B cell (primary cell): ENCODE measurements around the gene PRRC2A. TPM values are rescaled to one million over a fixed set of nuclear protein-coding genes. Genes with fewer than 3 reads are reported as not detected.

Experiments used
- ATAC-seq: fragments of 200-7000 bp; cut with Tn5 transposase; one replicate; pipeline ENCODE4 v1.10.0; 2021; ENCODE audit warnings: low read depth, mild to moderate bottlenecking, moderate number of reproducible peaks, moderate library complexity
- CTCF ChIA-PET: fragments of 350-600 bp; sonication (Branson Sonifier 250); formaldehyde crosslinking; loops from one replicate; lab custom pipeline; 2021; ENCODE audit warnings: antibody characterized with exemption, inconsistent platforms; lab: Charles Lee
- POLR2A ChIA-PET: fragments of 350-600 bp; sonication (Branson Sonifier 250); formaldehyde crosslinking; loops from one replicate; lab custom pipeline; 2021; ENCODE audit warnings: antibody characterized with exemption; lab: Charles Lee
- DNase-seq: peaks from one replicate; pipeline ENCODE4 v3.0.0; 2013
- H2AFZ ChIP-seq: 2 replicates; pipeline ENCODE4 v1.6.1; 2012; ENCODE audit warnings: mild to moderate bottlenecking, low read depth, low read length; ENCODE audit not compliant: insufficient read depth, poor library complexity, severe bottlenecking
- H3K27ac ChIP-seq, 2 donors: 1 replicate in 1 of 2; 2 replicates in 1 of 2; pipeline ENCODE4 v1.5.1; 2012 to 2013; ENCODE audit warnings: low read length in 2 of 2, mild to moderate bottlenecking in 2 of 2, moderate library complexity in 1 of 2
- H3K27me3 ChIP-seq, 4 experiments: fragments of 200-600 bp in 1 of 4; sonication (generic) in 1 of 4; replicated peaks in 1 of 4; 1 replicate in 2 of 4; 2 replicates in 2 of 4; pipeline versions ENCODE4 v1.6.1 to v1.7.0; 2013 to 2016; ENCODE audit warnings: low read length in 3 of 4, mild to moderate bottlenecking in 2 of 4, mixed read lengths in 1 of 4, moderate library complexity in 1 of 4; ENCODE audit not compliant: insufficient read depth in 4 of 4, control insufficient read depth in 3 of 4; ENCODE audit errors: control extremely low read depth in 1 of 4
- H3K36me3 ChIP-seq, 2 experiments: replicated peaks in 1 of 2; 1 replicate in 1 of 2; 2 replicates in 1 of 2; pipeline versions ENCODE4 v1.6.1 to v1.7.1; 2013; ENCODE audit warnings: low read length in 1 of 2; ENCODE audit not compliant: insufficient read depth in 2 of 2, control insufficient read depth in 1 of 2; ENCODE audit errors: control extremely low read depth in 1 of 2, extremely low read depth in 1 of 2
- H3K4me1 ChIP-seq, 2 donors: fragments of 200-600 bp in 1 of 2; sonication (generic) in 1 of 2; 1 replicate in 1 of 2; 2 replicates in 1 of 2; pipeline versions ENCODE4 v1.5.1 to v1.6.1; 2013 to 2017; ENCODE audit warnings: low read length in 2 of 2; ENCODE audit not compliant: control insufficient read depth in 2 of 2, insufficient read depth in 2 of 2
- H3K4me2 ChIP-seq: replicated peaks from 2 replicates; pipeline ENCODE3; 2012; ENCODE audit warnings: mild to moderate bottlenecking, low read depth, low read length; ENCODE audit not compliant: poor library complexity, severe bottlenecking
- H3K4me3 ChIP-seq, 5 experiments: fragments of 200-600 bp in 1 of 5; sonication (generic) in 1 of 5; 1 replicate in 3 of 5; 2 replicates in 2 of 5; pipeline versions ENCODE4 v1.5.1 to v1.7.0; 2011 to 2016; ENCODE audit warnings: low read length in 4 of 5, mild to moderate bottlenecking in 4 of 5, low read depth in 2 of 5, control low read depth in 1 of 5, moderate library complexity in 1 of 5; ENCODE audit not compliant: insufficient read depth in 1 of 5; ENCODE audit errors: control extremely low read depth in 1 of 5, extremely low read depth in 1 of 5
- H3K79me2 ChIP-seq: fragments of 200-600 bp; sonication (generic); one replicate; pipeline ENCODE4 v1.6.0; 2016; ENCODE audit warnings: low read length; ENCODE audit not compliant: control insufficient read depth, insufficient read depth
- H3K9ac ChIP-seq: fragments of 200-600 bp; sonication (generic); 2 replicates; pipeline ENCODE4 v1.6.1; 2017; ENCODE audit warnings: mild to moderate bottlenecking, low read length, moderate library complexity
- H3K9me3 ChIP-seq, 3 donors: one replicate each; pipeline versions ENCODE4 v1.6.1 to v1.7.1; 2013; ENCODE audit warnings: low read length in 2 of 3; ENCODE audit not compliant: control insufficient read depth in 2 of 3, insufficient read depth in 1 of 3; ENCODE audit errors: control extremely low read depth in 1 of 3
- H4K20me1 ChIP-seq: 2 replicates; pipeline ENCODE4 v1.6.0; 2012; ENCODE audit warnings: mild to moderate bottlenecking, low read length; ENCODE audit not compliant: insufficient read depth, control insufficient read depth, poor library complexity, severe bottlenecking
- H3K27ac Mint-ChIP-seq: one replicate; pipeline ENCODE4 v1.8.0; 2021; ENCODE audit warnings: mixed read lengths
- H3K27me3 Mint-ChIP-seq: one replicate; pipeline ENCODE4 v1.8.0; 2021; ENCODE audit warnings: mixed read lengths
- H3K4me1 Mint-ChIP-seq: one replicate; pipeline ENCODE4 v1.8.0; 2021; ENCODE audit warnings: mixed read lengths
- H3K4me3 Mint-ChIP-seq: one replicate; pipeline ENCODE4 v1.8.0; 2021; ENCODE audit warnings: mixed read lengths
- H3K9me3 Mint-ChIP-seq: one replicate; pipeline ENCODE4 v1.8.0; 2022; ENCODE audit warnings: mixed read lengths; ENCODE audit not compliant: insufficient read depth
- EZH2 ChIP-seq: IDR thresholded peaks from 2 replicates; pipeline ENCODE4 v1.6.1; 2012; ENCODE audit warnings: borderline replicate concordance, low read depth, mild to moderate bottlenecking, moderate library complexity, low read length; ENCODE audit not compliant: insufficient read depth, poor library complexity, severe bottlenecking
- WGBS: methylation state at CpG from one replicate; pipeline ENCODE4 v1.1.5; 2013; ENCODE audit warnings: missing lambda C conversion rate; ENCODE audit not compliant: insufficient coverage; 5-methylcytosine and 5-hydroxymethylcytosine counted together
- intact Hi-C: fragments of 100-400 bp; cut with micrococcal nuclease; formaldehyde crosslinking; loops from one replicate; pipeline ENCODE4 v1.10.0; 2022
- polyA plus RNA-seq: library from polyadenylated mRNA; depleted of rRNA; stranded (reverse); fragments of >200 nt; gene quantifications from 2 replicates; pipeline ENCODE4 v1.2.3, GENCODE V29; 2012
- total RNA-seq, 2 donors: library from RNA; stranded (reverse); fragments of 120-200 nt in 1 of 2; gene quantifications; 1 replicate in 1 of 2; 2 replicates in 1 of 2; pipeline versions ENCODE4 v1.2.3 to v1.2.4, GENCODE V29; 2013 to 2022
- TF ChIP-seq, protein P1 (sequence below): fragments of 200-600 bp; IDR thresholded peaks from one replicate; pipeline ENCODE4 v1.8.0; 2022; ENCODE audit warnings: antibody characterized with exemption, mild to moderate bottlenecking

PRRC2A gene
- total and polyA plus RNA-seq, 2 donors (not counting 1 experiment from before 2014, with no cell fraction given) = 153 to 265 TPM

- intact Hi-C loops = loop anchor here (1.0 to 2.0 kb wide), 4 partner anchors 22 to 272 kb away; partner anchors contain the start of gene ABHD16A
- WGBS = 0% methylated on average over 37 of the region's 40 CpGs
- ATAC-seq = peak; percentile 48
- H3K9ac ChIP-seq = peak overlapping the region; percentile 77
- peaks cover 43% of the 10 kb centered on the region for H3K4me1 Mint-ChIP-seq
- TF ChIP-seq, protein P1, sequence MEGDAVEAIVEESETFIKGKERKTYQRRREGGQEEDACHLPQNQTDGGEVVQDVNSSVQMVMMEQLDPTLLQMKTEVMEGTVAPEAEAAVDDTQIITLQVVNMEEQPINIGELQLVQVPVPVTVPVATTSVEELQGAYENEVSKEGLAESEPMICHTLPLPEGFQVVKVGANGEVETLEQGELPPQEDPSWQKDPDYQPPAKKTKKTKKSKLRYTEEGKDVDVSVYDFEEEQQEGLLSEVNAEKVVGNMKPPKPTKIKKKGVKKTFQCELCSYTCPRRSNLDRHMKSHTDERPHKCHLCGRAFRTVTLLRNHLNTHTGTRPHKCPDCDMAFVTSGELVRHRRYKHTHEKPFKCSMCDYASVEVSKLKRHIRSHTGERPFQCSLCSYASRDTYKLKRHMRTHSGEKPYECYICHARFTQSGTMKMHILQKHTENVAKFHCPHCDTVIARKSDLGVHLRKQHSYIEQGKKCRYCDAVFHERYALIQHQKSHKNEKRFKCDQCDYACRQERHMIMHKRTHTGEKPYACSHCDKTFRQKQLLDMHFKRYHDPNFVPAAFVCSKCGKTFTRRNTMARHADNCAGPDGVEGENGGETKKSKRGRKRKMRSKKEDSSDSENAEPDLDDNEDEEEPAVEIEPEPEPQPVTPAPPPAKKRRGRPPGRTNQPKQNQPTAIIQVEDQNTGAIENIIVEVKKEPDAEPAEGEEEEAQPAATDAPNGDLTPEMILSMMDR = no peak
- no peak for TF ChIP-seq EZH2
- peak overlapping the region; percentile 57 for H3K27ac Mint-ChIP-seq
- H3K4me3 ChIP-seq = peak overlapping the region; percentile 44 to 69 (median 53)
- H3K4me3 Mint-ChIP-seq = peak overlapping the region; percentile 88
- no peaks in the 10 kb centered on the region for H3K79me2 ChIP-seq
- POLR2A ChIA-PET = interaction anchor here (0.5 to 1.5 kb wide), 5 partner anchors 16 to 181 kb away, joined by 3 to 10 read pairs (median 3); partner anchors contain the start of genes ABHD16A and NEU1
- H4K20me1 ChIP-seq = no peaks in the 10 kb centered on the region
- H3K4me2 ChIP-seq = peak overlapping the region; percentile 99
- no peaks in the 10 kb centered on the region for H3K27me3 Mint-ChIP-seq
- peaks cover 0 to 7% of the 10 kb centered on the region in 2 experiments for H3K36me3 ChIP-seq
- DNase-seq = peak; percentile 63
- H2AFZ ChIP-seq = peak overlapping the region; percentile 80
- CTCF ChIA-PET = interaction anchor here (0.6 to 2.3 kb wide), 18 partner anchors 10 to 498 kb away, joined by 3 to 57 read pairs (median 4); partner anchors contain the start of genes ABHD16A, HSPA1A, HSPA1L and LSM2
- H3K9me3 ChIP-seq = no peaks in the 10 kb centered on the region
- H3K27me3 ChIP-seq = no peaks in the 10 kb centered on the region
- H3K4me1 ChIP-seq = peaks cover 19 to 38% of the 10 kb centered on the region in 2 donors
- peak overlapping the region in 1 of 2 donors; percentile 50 for H3K27ac ChIP-seq
- no peaks in the 10 kb centered on the region for H3K9me3 Mint-ChIP-seq
Measured at GRCh38 chr6:31681135-31681671, 60.7 kb downstream of the PRRC2A start.

DNA sequence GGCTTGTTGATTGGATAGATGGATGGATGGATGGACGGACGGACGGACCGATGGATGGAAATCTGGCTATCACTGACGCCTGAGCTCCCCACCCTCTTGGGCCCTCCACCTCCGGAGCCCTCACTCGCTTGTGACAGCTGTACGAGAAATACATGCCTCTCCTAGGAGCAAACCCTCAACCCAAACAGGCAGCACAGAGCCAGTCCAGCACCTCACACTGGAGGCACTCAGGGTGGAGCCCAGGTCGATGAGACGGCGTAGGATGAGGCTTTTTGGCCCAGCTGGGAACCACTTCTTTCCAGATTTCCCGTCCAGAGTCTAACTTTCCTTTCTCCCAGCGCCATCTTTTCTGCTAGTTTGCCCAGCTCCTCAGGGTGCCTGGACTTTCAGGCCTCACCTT is 63.1 kb downstream of the PRRC2A start:
- WGBS = 99% methylated on average over 8 of the region's 13 CpGs
- no peaks in the 10 kb centered on the region for H3K9me3 Mint-ChIP-seq
- H3K9ac ChIP-seq = no peak overlapping the region
- H3K4me2 ChIP-seq = no peak overlapping the region
- H3K4me1 ChIP-seq = peaks cover 13 to 31% of the 10 kb centered on the region in 2 donors
- H4K20me1 ChIP-seq = no peaks in the 10 kb centered on the region
- POLR2A ChIA-PET = interaction anchor here (1.0 kb wide), 1 partner anchor 22 kb away, joined by 3 read pairs; no protein-coding TSS in a partner anchor
- no peak overlapping the region for H3K4me3 Mint-ChIP-seq
- H3K9me3 ChIP-seq = no peaks in the 10 kb centered on the region
- peaks cover 25% of the 10 kb centered on the region for H3K4me1 Mint-ChIP-seq
- no peaks in the 10 kb centered on the region for H3K79me2 ChIP-seq
- H3K36me3 ChIP-seq = peaks cover 0 to 31% of the 10 kb centered on the region in 2 experiments
- intact Hi-C loops = no loop called here
- H3K27me3 Mint-ChIP-seq = no peaks in the 10 kb centered on the region
- peak overlapping the region; percentile 59 for H3K27ac Mint-ChIP-seq
- H3K4me3 ChIP-seq = no peak overlapping the region
- H3K27me3 ChIP-seq = no peaks in the 10 kb centered on the region
- no peak overlapping the region for H3K27ac ChIP-seq
- no peak for ATAC-seq
- no peak overlapping the region for H2AFZ ChIP-seq
- CTCF ChIA-PET = interaction anchor here (0.6 to 1.8 kb wide), 4 partner anchors 40 to 146 kb away, joined by 3 to 9 read pairs (median 4); partner anchors contain the start of gene MPIG6B
- DNase-seq = no peak
- TF ChIP-seq EZH2 = no peak
- TF ChIP-seq, protein P1 = no peak
